ENCODE measurements around the gene BCKDHA.

DNA sequence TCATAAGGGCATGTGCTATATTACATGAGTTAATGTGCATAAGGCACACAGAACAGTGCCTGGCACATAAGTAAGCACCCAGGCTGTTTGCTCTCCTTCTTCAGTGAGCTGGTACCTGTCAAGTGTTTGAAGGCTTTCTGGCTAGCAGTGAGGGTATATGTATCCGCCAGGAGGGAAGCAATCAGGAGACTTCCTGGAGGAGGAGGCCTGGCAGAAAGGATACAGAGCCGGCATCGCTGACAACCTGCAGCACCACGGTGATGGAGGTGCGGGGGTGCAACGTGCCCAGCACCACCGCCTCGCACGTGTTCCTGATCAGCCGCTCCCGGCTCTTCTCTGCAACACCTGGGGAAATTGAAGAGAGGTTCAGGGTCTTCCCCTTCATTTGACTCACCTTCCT lies 6.0 kb upstream of the BCKDHA start:
- TF ChIP-seq, protein P1, sequence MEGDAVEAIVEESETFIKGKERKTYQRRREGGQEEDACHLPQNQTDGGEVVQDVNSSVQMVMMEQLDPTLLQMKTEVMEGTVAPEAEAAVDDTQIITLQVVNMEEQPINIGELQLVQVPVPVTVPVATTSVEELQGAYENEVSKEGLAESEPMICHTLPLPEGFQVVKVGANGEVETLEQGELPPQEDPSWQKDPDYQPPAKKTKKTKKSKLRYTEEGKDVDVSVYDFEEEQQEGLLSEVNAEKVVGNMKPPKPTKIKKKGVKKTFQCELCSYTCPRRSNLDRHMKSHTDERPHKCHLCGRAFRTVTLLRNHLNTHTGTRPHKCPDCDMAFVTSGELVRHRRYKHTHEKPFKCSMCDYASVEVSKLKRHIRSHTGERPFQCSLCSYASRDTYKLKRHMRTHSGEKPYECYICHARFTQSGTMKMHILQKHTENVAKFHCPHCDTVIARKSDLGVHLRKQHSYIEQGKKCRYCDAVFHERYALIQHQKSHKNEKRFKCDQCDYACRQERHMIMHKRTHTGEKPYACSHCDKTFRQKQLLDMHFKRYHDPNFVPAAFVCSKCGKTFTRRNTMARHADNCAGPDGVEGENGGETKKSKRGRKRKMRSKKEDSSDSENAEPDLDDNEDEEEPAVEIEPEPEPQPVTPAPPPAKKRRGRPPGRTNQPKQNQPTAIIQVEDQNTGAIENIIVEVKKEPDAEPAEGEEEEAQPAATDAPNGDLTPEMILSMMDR (IDR thresholded peaks at IDR 0.05): no peak
- no peak for TF ChIP-seq POLR2A (IDR thresholded peaks at IDR 0.05)
